GM19099 (cell line): ENCODE results near the gene CALHM3.

Experiments
- POLR2A ChIP-seq: IDR thresholded peaks from 3 replicates; pipeline ENCODE4 v1.6.1; 2011; ENCODE audit warnings: low read depth; ENCODE audit not compliant: insufficient read length; ENCODE audit errors: extremely low read depth

CALHM3 gene

GRCh38 chr10:103445767-103446567 lies 33.1 kb downstream of the CALHM3 start:
- TF ChIP-seq POLR2A = no peak

GRCh38 chr10:103445366-103445765 lies 33.7 kb downstream of the CALHM3 start:
- no peak for TF ChIP-seq POLR2A

GRCh38 chr10:103444478-103444877 lies 34.6 kb downstream of the CALHM3 start:
- no peak for TF ChIP-seq POLR2A

GRCh38 chr10:103443475-103444185 lies 35.4 kb downstream of the CALHM3 start:
- TF ChIP-seq POLR2A = no peak

GRCh38 chr10:103442031-103442461 lies 37.0 kb downstream of the CALHM3 start:
- TF ChIP-seq POLR2A = no peak

- no peak for TF ChIP-seq POLR2A
These were observed 37.4 kb downstream of the CALHM3 start for GRCh38 chr10:103441611-103442010.

GRCh38 chr10:103441206-103441605 lies 37.8 kb downstream of the CALHM3 start:
- TF ChIP-seq POLR2A = no peak

- no peak for TF ChIP-seq POLR2A
These were observed 38.6 kb downstream of the CALHM3 start for GRCh38 chr10:103440416-103440815.

- TF ChIP-seq POLR2A = no peak
These were observed 39.3 kb downstream of the CALHM3 start for GRCh38 chr10:103439776-103440175.

GRCh38 chr10:103433858-103434257 lies 45.2 kb downstream of the CALHM3 start:
- no peak for TF ChIP-seq POLR2A

- TF ChIP-seq POLR2A = no peak
These were observed 47.1 kb downstream of the CALHM3 start for GRCh38 chr10:103431902-103432301.

- TF ChIP-seq POLR2A = no peak
These were observed 49.4 kb downstream of the CALHM3 start for GRCh38 chr10:103429647-103430046.

GRCh38 chr10:103428989-103429643 lies 49.9 kb downstream of the CALHM3 start:
- TF ChIP-seq POLR2A = no peak

- TF ChIP-seq POLR2A = no peak
These were observed 51.2 kb downstream of the CALHM3 start for GRCh38 chr10:103427866-103428265.

- TF ChIP-seq POLR2A = no peak
These were observed 55.3 kb downstream of the CALHM3 start for GRCh38 chr10:103423748-103424147.
